Caco-2 (cell line): Measurements from ENCODE around the gene EMX1. TPM values are rescaled to one million over a fixed set of nuclear protein-coding genes. Genes with fewer than 3 reads are reported as not detected.

ENCODE experiments used
- BruUV-seq: library from RNA; stranded (reverse); fragments of 400-500 nt; replicated peaks from 2 replicates; lab custom pipeline; 2021; lab: Mats Ljungman, UMichigan
- CTCF ChIA-PET: fragments of 300-600 bp; sonication (Branson Sonifier 250); formaldehyde crosslinking; loops from one replicate; lab custom pipeline; 2022; ENCODE audit warnings: antibody characterized with exemption; lab: Charles Lee
- POLR2A ChIA-PET: fragments of 300-600 bp; sonication (Branson Sonifier 250); formaldehyde crosslinking; loops from one replicate; lab custom pipeline; 2022; ENCODE audit warnings: antibody characterized with exemption; lab: Charles Lee
- DNase-seq, 2 experiments: peaks; one replicate each; pipeline versions ENCODE4 v3.0.0 to v3.0.0-alpha.2; 2020 to 2022
- H3K27me3 ChIP-seq: replicated peaks from 2 replicates; pipeline ENCODE4 v1.6.0; 2011; ENCODE audit warnings: low read length; ENCODE audit not compliant: control insufficient read depth, insufficient read depth
- H3K36me3 ChIP-seq: 2 replicates; pipeline ENCODE4 v1.5.1; 2011; ENCODE audit warnings: low read length; ENCODE audit not compliant: control insufficient read depth, insufficient read depth
- H3K4me1 ChIP-seq: fragments of 250-450 bp; sonication (Bioruptor Pico); 2 replicates; pipeline ENCODE4 v1.5.1; 2020; ENCODE audit warnings: mild to moderate bottlenecking
- H3K4me3 ChIP-seq: 2 replicates; pipeline ENCODE4 v1.5.1; 2011; ENCODE audit warnings: low read depth, mild to moderate bottlenecking, control low read depth, low read length
- H3K9me3 ChIP-seq: fragments of 250-450 bp; sonication (Bioruptor Pico); 2 replicates; pipeline ENCODE4 v1.5.1; 2020; ENCODE audit warnings: mild to moderate bottlenecking, moderate library complexity
- H3K27ac Mint-ChIP-seq: one replicate; pipeline ENCODE4 v1.8.0; 2022; ENCODE audit warnings: mixed read lengths; ENCODE audit not compliant: unreplicated experiment
- H3K27me3 Mint-ChIP-seq: one replicate; pipeline ENCODE4 v1.8.0; 2022; ENCODE audit warnings: mixed read lengths; ENCODE audit not compliant: insufficient read depth, unreplicated experiment
- H3K36me3 Mint-ChIP-seq: one replicate; pipeline ENCODE4 v1.8.0; 2022; ENCODE audit warnings: mild to moderate bottlenecking, mixed read lengths; ENCODE audit not compliant: insufficient read depth, unreplicated experiment
- H3K4me1 Mint-ChIP-seq: one replicate; pipeline ENCODE4 v1.8.0; 2022; ENCODE audit warnings: low read depth, mixed read lengths; ENCODE audit not compliant: unreplicated experiment
- H3K4me3 Mint-ChIP-seq: one replicate; pipeline ENCODE4 v1.8.0; 2022; ENCODE audit warnings: mild to moderate bottlenecking, moderate library complexity, mixed read lengths; ENCODE audit not compliant: unreplicated experiment
- H3K9me3 Mint-ChIP-seq: one replicate; pipeline ENCODE4 v1.8.0; 2022; ENCODE audit warnings: mixed read lengths; ENCODE audit not compliant: unreplicated experiment
- CTCF ChIP-seq, 2 experiments: fragments of 200-600 bp in 1 of 2; IDR thresholded peaks; 1 replicate in 1 of 2; 2 replicates in 1 of 2; pipeline versions ENCODE4 v1.5.1 to v1.8.0; 2011 to 2022; ENCODE audit warnings: antibody characterized with exemption in 1 of 2, control low read depth in 1 of 2, inconsistent platforms in 1 of 2, low read depth in 1 of 2, low read length in 1 of 2, mild to moderate bottlenecking in 1 of 2, moderate library complexity in 1 of 2; ENCODE audit not compliant: insufficient read depth in 1 of 2, severe bottlenecking in 1 of 2, unreplicated experiment in 1 of 2
- intact Hi-C: fragments of 100-400 bp; cut with micrococcal nuclease; formaldehyde crosslinking; loops from one replicate; pipeline ENCODE4 v1.10.0; 2022; ENCODE audit not compliant: unreplicated experiment
- total RNA-seq: library from RNA; stranded (reverse); gene quantifications from 2 replicates; pipeline ENCODE4 v1.2.3, GENCODE V29; 2022

EMX1 gene
- total RNA-seq, 1 experiment from 2014 or later: 3.6 TPM

GRCh38 chr2:72956050-72956395 is 38.7 kb downstream of the EMX1 start:
- no peak for DNase-seq
- intact Hi-C loops: no loop called here
- Histone ChIP-seq H3K36me3 (no peaks in the 10 kb centered on the region; the same call in 1 of the 2 replicates), H3K27me3 (no peaks in the 10 kb centered on the region), H3K4me1 (peaks cover 3% of the 10 kb centered on the region; the same call in 1 of the 2 replicates), H3K9me3 (no peaks in the 10 kb centered on the region), H3K4me3 (no peak overlapping the region)
- TF ChIP-seq CTCF (IDR thresholded peaks at IDR 0.05; ENCODE audit: insufficient read depth in 1 of 2, low read depth in 1 of 2, low read length in 1 of 2, severe bottlenecking in 1 of 2, unreplicated experiment in 1 of 2): no peak
- ChIA-PET POLR2A (no interaction called here), CTCF (no interaction called here)
- H3K36me3 Mint-ChIP-seq: no peaks in the 10 kb centered on the region
- no peaks in the 10 kb centered on the region for H3K27me3 Mint-ChIP-seq
- H3K4me1 Mint-ChIP-seq: no peaks in the 10 kb centered on the region
- no peaks in the 10 kb centered on the region for H3K9me3 Mint-ChIP-seq
- no TSS peak for BruUV-seq
- no peak overlapping the region for H3K27ac Mint-ChIP-seq
- no peak overlapping the region for H3K4me3 Mint-ChIP-seq

DNA sequence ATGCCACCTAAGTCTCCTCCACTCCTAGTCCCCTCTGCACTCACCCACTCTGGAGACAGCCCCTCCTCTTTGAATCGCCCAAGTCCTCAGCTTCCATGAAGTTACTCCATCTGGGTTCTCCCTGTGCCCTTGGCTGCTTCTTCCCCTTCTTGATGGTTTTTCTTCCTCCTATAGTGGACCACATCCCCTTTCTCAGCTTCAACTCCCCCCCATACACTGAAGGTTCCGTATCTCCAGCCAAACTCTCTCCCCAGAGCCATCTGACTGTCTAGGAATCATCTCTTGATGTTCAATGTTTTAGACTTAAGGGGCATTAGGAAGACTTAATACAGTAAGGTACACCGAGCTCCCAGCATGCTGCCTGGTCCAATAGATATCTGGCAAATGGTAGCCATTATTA is 39.6 kb downstream of the EMX1 start:
- H3K4me1 ChIP-seq: no peaks in the 10 kb centered on the region
- H3K27me3 ChIP-seq: no peaks in the 10 kb centered on the region
- Mint-ChIP-seq H3K4me1 (no peaks in the 10 kb centered on the region), H3K27ac (no peak overlapping the region), H3K9me3 (no peaks in the 10 kb centered on the region), H3K36me3 (no peaks in the 10 kb centered on the region), H3K4me3 (no peak overlapping the region), H3K27me3 (no peaks in the 10 kb centered on the region)
- H3K4me3 ChIP-seq: no peak overlapping the region
- intact Hi-C loops: no loop called here
- TF ChIP-seq CTCF (IDR thresholded peaks at IDR 0.05; ENCODE audit: insufficient read depth in 1 of 2, low read depth in 1 of 2, low read length in 1 of 2, severe bottlenecking in 1 of 2, unreplicated experiment in 1 of 2): no peak
- POLR2A ChIA-PET: no interaction called here
- no peaks in the 10 kb centered on the region for H3K9me3 ChIP-seq
- BruUV-seq: no TSS peak
- CTCF ChIA-PET: no interaction called here
- no peaks in the 10 kb centered on the region; the same call in 1 of the 2 replicates for H3K36me3 ChIP-seq
- DNase-seq: no peak

DNA sequence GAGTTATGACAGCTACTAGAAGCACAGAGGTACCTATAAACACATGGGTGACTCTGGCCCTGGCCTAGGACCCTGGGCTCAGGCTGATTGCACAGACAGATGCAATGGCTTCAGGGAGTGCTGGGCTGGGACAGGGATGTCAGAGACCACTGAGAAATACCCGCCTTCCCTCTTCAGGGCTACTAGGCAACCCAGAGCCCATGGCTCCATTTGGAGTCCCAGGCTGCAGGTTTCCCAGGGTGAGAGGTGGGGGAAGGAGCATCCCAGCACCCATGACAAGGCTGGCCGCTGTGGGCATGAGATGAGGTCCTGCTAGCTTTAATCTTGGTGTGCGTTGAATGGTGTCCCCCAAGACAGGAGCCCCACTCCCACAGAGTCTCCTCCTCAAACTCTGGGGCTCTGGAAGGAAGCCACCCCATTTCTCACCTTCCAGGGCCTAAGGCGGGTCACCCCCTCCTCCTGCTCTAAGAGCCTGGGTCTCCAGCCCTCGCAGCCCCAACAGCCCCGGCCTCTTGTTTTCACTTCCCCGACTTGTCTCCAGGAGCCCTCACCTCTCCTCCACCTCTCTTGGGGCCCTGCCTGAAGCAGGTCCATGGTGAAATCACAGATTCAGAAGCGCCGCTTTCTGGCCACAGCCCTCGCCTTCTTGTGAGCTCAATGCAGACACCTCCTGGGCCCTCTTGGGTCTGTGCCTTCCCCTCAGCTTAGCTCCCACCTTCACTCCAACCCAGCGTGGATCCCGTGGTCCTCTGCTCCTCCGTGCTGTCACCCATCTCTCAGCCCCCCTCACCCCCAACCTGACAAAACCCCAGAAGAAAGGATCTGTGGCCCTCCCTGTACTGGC is 41.4 kb downstream of the EMX1 start:
- no peaks in the 10 kb centered on the region for H3K4me1 Mint-ChIP-seq
- H3K27ac Mint-ChIP-seq: no peak overlapping the region
- BruUV-seq: no TSS peak
- no peak overlapping the region for H3K4me3 ChIP-seq
- H3K27me3 Mint-ChIP-seq: no peaks in the 10 kb centered on the region
- H3K36me3 ChIP-seq: no peaks in the 10 kb centered on the region
- no peak for DNase-seq
- intact Hi-C loops: no loop called here
- CTCF ChIA-PET: no interaction called here
- H3K36me3 Mint-ChIP-seq: no peaks in the 10 kb centered on the region
- TF ChIP-seq CTCF (IDR thresholded peaks at IDR 0.05; ENCODE audit: insufficient read depth in 1 of 2, low read depth in 1 of 2, low read length in 1 of 2, severe bottlenecking in 1 of 2, unreplicated experiment in 1 of 2): no peak
- no peaks in the 10 kb centered on the region for H3K9me3 Mint-ChIP-seq
- H3K27me3 ChIP-seq: no peaks in the 10 kb centered on the region
- H3K4me1 ChIP-seq: no peaks in the 10 kb centered on the region
- H3K9me3 ChIP-seq: no peaks in the 10 kb centered on the region
- POLR2A ChIA-PET: no interaction called here
- H3K4me3 Mint-ChIP-seq: no peak overlapping the region
